Fibroblast of skin of right quadriceps (primary cell): ENCODE results near the gene PCBP2.
"Not testable (repeated sequence)": the region's sequence is repeated elsewhere in the genome, so short reads cannot be mapped to it uniquely, and the experiment has no call there.

ENCODE experiments used
- DNase-seq: peaks from one replicate; pipeline ENCODE4 v3.0.0-alpha.2; 2013

PCBP2 gene

GRCh38 chr12:53441040-53441833, 10.7 kb upstream of the PCBP2 start, which contains the start of gene PRR13:
PRR13 (plus strand) TSS chr12:53441734; CDS start chr12:53442715, 981 bp downstream.
- DNase-seq = peak; percentile 100

DNA sequence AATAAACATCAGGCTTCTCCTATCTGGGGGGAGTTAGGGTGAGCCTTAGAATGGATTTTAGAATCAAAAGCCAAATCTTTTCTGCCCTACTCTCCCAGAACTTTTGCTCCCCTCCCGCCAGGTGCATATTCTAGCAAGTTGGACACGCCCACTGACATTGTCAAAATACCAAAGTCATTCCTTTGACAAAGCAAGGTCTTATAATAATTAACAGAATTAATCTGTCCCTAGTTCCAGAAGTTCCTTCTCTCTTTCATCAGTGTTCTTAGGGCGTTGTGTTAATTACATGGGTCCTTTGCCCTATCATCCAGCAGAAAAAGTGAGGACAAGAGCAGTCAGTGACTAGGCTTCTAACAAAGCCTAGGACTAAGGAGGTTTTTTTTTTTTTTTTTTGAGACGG, 7.9 kb upstream of the PCBP2 start:
- no peak for DNase-seq

DNA sequence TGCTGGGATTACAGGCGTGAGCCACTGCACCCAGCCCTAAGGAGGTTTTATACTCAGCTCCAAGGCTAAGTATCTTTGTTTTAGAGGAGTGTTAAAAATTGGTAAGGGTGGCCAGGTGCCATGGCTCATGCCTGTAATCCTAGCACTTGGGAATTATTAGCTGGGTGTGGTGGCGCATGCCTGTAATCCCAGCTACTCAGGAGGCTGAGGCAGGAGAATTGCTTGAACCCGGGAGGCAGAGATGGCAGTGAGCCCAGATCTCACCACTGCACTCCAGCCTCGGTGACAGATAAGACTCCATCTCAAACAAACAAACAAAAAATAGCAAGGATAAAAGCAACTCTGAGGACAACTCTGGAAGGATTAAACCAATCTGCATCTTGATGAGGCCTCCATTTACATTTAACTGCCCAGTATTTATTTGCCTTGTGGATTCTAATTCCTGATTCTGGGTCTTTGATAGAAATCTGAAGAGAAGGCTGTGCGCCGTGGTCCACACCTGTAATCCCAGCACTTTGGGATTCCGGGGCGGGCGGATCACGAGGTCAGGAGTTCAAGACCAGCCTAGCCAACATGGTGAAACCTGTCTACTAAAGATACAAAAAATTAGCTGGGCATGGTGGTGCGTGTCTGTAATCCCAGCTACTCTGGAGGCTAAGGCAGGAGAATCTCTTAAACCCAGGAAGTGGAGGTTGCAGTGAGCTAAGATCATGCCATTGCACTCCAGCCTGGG, 7.1 kb upstream of the PCBP2 start:
- not testable (repeated sequence) for DNase-seq

DNA sequence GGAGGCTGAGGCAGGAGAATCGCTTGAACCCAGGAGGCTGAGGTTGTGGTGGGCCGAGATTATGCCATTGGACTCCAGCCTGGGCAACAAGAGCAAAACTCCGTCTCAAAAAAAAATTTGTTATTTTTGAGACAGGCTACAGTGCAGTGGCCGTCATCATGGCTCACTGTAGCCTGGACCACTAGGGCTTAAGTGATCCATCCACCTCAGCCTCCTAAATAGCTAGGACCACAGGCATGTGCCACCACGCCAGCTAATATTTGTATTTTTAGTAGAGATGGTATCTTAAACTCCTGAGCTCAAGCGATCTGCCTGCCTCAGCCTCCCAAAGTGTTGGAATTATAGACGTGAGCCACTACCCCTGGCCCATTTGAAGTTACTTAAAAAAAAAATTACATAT, 966 bp upstream of the PCBP2 start:
- no peak for DNase-seq

DNA sequence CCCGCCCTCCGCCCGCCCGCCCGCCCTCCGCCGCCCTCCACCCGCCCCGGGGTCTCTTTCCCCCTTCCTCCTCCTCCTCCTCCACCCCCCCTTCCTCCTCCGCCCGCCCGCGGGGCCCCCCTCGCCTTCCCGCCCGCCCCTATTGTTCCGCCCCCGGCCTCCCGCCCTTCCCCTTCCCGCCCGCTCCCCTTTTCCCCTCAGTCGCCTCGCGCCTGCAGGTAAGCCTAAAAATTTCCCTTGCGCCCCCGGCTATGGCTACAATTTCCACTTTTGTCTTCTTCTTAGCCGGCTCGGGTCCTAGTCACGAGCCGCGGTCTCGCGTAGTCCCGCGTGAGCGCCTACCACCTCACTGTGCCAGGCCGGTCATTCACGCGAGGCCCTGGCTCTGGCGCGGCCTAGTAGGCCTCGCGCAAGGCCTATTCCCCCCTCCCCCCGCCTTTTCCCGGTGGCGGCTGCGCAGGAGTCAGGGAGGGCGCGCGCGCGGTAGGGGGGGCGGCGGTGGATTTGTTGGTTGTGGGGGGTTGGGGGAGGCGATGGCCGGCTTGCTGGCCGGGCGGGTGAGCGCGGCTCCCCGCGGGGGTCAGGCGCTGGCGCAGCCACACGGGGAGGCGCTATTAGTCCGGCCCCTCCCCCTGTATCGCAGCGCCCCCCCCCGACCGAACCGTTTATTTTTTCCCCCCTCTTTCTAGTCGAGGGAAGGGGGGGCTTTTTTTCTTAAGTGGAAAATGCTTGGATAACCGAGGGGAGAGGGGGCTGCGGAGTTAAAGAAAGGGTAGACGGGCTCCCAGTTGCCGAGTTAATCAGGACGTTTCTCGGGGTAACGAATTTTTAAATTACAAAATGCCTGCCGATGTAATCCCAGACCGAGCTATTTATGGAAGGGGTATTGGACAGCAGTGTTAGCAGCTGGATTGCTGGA, 516 bp downstream of the PCBP2 start:
- DNase-seq = peak; percentile 84

- no peak for DNase-seq
Measured at GRCh38 chr12:53453953-53454640, 2.2 kb downstream of the PCBP2 start.

- DNase-seq = no peak
Measured at GRCh38 chr12:53454707-53455106, 2.8 kb downstream of the PCBP2 start.

GRCh38 chr12:53456654-53457366, 4.9 kb downstream of the PCBP2 start:
- no peak for DNase-seq

DNA sequence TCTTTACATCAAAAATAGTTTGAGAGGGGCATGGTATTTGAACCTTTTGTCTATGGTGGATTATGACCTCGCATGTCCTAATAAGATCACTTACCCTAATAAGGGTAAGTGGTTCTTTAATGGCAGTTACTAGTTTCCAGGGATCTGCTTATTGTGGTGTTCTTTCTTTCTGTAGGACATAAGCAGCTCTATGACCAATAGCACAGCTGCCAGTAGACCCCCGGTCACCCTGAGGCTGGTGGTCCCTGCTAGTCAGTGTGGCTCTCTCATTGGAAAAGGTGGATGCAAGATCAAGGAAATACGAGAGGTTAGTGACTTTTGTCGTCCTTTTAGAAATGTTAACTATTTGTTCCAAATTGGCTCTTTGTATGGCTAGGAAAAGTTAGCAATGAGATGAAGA, 7.2 kb downstream of the PCBP2 start:
- no peak for DNase-seq

DNA sequence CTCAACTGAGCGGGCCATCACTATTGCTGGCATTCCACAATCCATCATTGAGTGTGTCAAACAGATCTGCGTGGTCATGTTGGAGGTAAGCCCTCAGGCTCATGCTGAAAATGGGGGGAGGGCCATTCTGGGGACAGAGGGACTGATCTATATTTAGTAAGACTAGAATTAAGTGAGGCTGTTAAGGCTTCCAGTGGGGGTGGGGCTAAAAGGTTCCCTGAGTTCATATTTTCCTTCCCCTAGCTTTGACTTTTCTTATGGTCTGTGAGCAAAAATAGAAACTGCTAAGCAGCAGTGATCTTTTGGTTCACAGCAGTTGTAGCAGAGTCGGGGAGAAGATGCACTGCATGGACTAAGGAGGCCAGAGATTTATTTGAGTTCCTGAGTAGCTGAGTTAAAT, 9.2 kb downstream of the PCBP2 start:
- no peak for DNase-seq

DNA sequence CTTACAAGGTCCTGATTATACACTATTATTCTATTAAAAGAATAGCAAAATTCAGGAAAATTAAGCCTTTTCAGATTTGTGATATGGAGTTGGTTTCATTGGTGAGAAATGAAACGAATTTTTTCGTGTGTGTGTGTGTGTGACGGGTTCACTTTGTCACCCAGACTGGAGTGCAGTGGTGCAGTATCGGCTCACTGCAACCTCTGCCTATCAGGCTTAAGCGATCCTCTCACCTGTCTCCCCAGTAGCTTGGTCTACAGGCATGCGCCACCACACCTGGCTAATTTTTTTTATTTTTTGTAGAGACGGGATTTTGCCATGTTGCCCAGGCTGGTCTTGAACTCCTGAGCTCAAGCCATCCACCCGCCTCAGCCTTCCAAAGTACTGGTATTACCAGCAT, 9.7 kb downstream of the PCBP2 start:
- DNase-seq = no peak

GRCh38 chr12:53462935-53463334, 11.0 kb downstream of the PCBP2 start:
- no peak for DNase-seq

- no peak for DNase-seq
Measured at GRCh38 chr12:53463802-53464560, 12.1 kb downstream of the PCBP2 start.

- no peak for DNase-seq
Measured at GRCh38 chr12:53464685-53465418, 12.9 kb downstream of the PCBP2 start.

DNA sequence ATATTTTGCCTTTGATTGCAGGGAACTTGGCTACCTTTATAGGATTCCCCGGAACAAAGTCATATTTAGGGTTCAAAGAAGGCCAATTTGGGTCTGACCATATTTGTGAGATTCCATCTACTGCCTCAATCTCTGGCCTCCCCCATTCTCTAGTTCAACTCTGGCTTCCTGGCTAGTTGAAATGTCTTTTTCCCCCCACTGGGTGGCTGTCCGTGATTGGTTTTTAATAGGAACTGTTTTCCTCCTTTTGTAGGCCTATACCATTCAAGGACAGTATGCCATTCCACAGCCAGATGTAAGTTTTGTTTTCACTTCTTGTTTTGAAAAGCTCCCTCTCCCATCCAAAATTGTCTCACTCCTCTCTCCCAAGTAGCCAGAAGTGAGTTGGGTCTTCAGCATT, 13.8 kb downstream of the PCBP2 start:
- DNase-seq = no peak

DNA sequence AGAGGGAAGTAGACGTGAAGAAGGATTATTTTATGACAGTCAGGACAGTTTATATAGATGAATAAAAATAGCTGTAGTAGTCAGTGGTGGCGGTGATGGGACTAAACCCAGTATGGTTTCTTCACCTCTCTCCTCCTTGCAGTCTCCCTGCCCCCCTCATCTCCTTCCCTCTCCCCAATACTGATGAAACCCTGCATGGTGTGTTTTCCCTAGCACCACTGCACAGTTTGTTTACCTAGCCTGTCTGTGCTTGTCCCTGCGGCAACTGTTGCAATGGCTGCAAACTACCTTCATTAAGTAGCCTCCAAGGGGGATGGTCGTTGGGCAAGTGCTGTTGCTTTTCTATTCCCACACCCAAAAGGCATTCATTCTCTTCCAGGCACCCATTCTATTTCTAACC, 14.7 kb downstream of the PCBP2 start:
- no peak for DNase-seq

- DNase-seq = no peak
Measured at GRCh38 chr12:53467082-53467481, 15.2 kb downstream of the PCBP2 start.

- DNase-seq = no peak
Measured at GRCh38 chr12:53467880-53468279, 16.0 kb downstream of the PCBP2 start.

- DNase-seq = no peak
Measured at GRCh38 chr12:53468282-53468681, 16.4 kb downstream of the PCBP2 start.

DNA sequence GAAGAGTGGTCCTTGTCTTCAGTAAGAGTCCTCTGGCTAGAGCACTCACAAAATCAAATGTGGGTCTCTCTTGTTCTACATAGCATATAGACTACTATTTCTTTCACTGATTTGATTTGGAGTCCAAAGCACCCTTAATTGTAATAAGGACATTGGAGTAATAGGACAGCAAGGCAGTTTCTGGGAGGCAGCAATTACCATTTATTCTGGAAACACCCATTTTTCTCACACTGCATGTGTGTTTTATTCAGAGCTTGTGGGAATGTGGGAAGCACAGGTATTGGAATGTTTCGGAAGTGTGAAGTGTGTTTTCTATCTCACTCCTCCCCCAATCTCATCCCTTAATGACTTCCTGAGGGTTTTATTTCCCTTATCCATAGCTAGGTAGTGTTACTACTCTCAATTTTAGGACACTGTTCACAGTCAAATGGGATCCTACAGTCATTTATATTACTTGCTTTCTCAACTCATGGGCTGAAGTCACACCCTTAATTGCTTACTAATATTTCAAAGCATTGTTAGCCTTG, 20.2 kb downstream of the PCBP2 start:
- no peak for DNase-seq
